Activated CD4-positive, alpha-beta T cell treated with anti-CD3 and anti-CD28 coated beads for 36 hours (primary cell): ENCODE data around the gene SRP54. TPM values are rescaled to one million over a fixed set of nuclear protein-coding genes. Genes with fewer than 3 reads are reported as not detected.

ENCODE experiments used
- ATAC-seq: fragments of 200-7000 bp; cut with Tn5 transposase; one replicate; pipeline ENCODE4 v1.10.0; 2021; ENCODE audit warnings: mild to moderate bottlenecking, moderate library complexity
- CTCF ChIA-PET: fragments of 350-600 bp; sonication (Branson Sonifier 250); formaldehyde crosslinking; loops from one replicate; lab custom pipeline; 2021; ENCODE audit warnings: antibody characterized with exemption; lab: Charles Lee
- POLR2A ChIA-PET: fragments of 350-600 bp; sonication (Branson Sonifier 250); formaldehyde crosslinking; loops from one replicate; lab custom pipeline; 2021; ENCODE audit warnings: antibody characterized with exemption, inconsistent platforms; lab: Charles Lee
- DNase-seq: peaks from one replicate; pipeline ENCODE4 v3.0.0-alpha.2; 2020
- H3K27ac Mint-ChIP-seq: one replicate; pipeline ENCODE4 v1.8.0; 2021; ENCODE audit warnings: mixed read lengths
- H3K27me3 Mint-ChIP-seq: one replicate; pipeline ENCODE4 v1.8.0; 2021; ENCODE audit warnings: mixed read lengths
- H3K36me3 Mint-ChIP-seq: one replicate; pipeline ENCODE4 v1.8.0; 2021; ENCODE audit warnings: low read depth, mixed read lengths
- H3K4me1 Mint-ChIP-seq: one replicate; pipeline ENCODE4 v1.8.0; 2021; ENCODE audit warnings: mixed read lengths
- H3K4me3 Mint-ChIP-seq: one replicate; pipeline ENCODE4 v1.8.0; 2021; ENCODE audit warnings: mild to moderate bottlenecking, moderate library complexity, mixed read lengths
- H3K9me3 Mint-ChIP-seq: one replicate; pipeline ENCODE4 v1.8.0; 2021; ENCODE audit warnings: low read depth, mixed read lengths
- intact Hi-C, 2 experiments: fragments of 100-400 bp; cut with DNase I in 1 of 2; cut with micrococcal nuclease in 1 of 2; formaldehyde crosslinking; loops; one replicate each; pipeline versions ENCODE4 v1.14.2 to v1.15.1; 2022 to 2024; cut with DNase I, micrococcal nuclease
- total RNA-seq, 2 experiments: library from RNA; stranded (reverse); gene quantifications; one replicate each; pipeline ENCODE4 v1.2.3, GENCODE V29; 2021

SRP54 gene
- 10 to 100 TPM; 81.1 to 88.4 TPM for total RNA-seq

GRCh38 chr14:34982421-34983147, at the start of gene SRP54:
SRP54 (plus strand) TSS chr14:34982992; CDS start chr14:34996710, 13,718 bp downstream.
- H3K9me3 Mint-ChIP-seq, result no peaks in the 10 kb centered on the region
- no peaks in the 10 kb centered on the region for H3K27me3 Mint-ChIP-seq
- intact Hi-C loops, result loop anchor here (1.0 to 10.0 kb wide), 18 partner anchors 16 to 844 kb away; partner anchors contain the start of genes CFL2 (in 2 of the 2), FAM177A1 (in 2 of the 2), PRORP (in 2 of the 2) and PSMA6 (in 2 of the 2)
- H3K27ac Mint-ChIP-seq, result no peak within 1 kb of the TSS
- peaks cover 17% of the 10 kb centered on the region for H3K36me3 Mint-ChIP-seq
- H3K4me1 Mint-ChIP-seq, result peaks cover 16% of the 10 kb centered on the region
- ATAC-seq (peak; percentile 91), DNase-seq (peak; percentile 100)
- H3K4me3 Mint-ChIP-seq, result no peak within 1 kb of the TSS
- POLR2A ChIA-PET, result interaction anchor here (0.6 to 3.1 kb wide), 13 partner anchors 15 to 434 kb away, joined by 3 to 21 read pairs (median 4); partner anchors contain the start of genes BAZ1A, FAM177A1, NFKBIA and PPP2R3C
- CTCF ChIA-PET, result interaction anchor here (0.6 to 2.4 kb wide), 11 partner anchors 21 to 439 kb away, joined by 3 to 6 read pairs (median 4); partner anchors contain the start of genes BAZ1A and PPP2R3C

- Mint-ChIP-seq H3K4me3 (no peak overlapping the region), H3K36me3 (peaks cover 6% of the 10 kb centered on the region), H3K4me1 (peaks cover 51% of the 10 kb centered on the region), H3K27me3 (no peaks in the 10 kb centered on the region), H3K9me3 (no peaks in the 10 kb centered on the region), H3K27ac (peak overlapping the region; percentile 84)
- CTCF ChIA-PET, result interaction anchor here (1.1 kb wide), 1 partner anchor 15 kb away, joined by 3 read pairs; no protein-coding TSS in a partner anchor
- POLR2A ChIA-PET, result no interaction called here
- DNase-seq (no peak), ATAC-seq (no peak)
- intact Hi-C loops, result loop anchor here (5.0 kb wide), 2 partner anchors 34 to 354 kb away; no protein-coding TSS in a partner anchor
These were observed 49.5 kb upstream of the SRP54 start for GRCh38 chr14:34933301-34933700.

DNA sequence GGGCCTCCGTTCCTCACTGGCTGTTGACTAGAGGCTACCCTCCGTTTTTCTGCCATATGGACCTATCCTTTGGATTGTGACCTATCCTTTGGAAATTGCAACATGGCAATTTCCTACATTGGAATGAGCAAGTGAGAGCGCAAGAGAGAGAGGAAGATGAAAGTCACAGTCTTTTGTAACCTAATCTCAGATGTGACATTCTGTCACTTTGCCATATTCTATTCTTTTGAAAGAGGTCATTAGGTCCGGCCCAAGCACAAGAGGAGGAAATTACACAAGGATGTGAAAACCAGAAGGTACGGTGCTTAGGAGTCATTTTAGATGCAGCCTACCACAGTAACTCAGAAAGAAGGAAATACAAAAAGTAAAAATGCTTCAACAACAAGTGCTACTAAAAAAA, 47.3 kb upstream of the SRP54 start:
- ChIA-PET POLR2A (no interaction called here), CTCF (interaction anchor here (0.7 kb wide), 1 partner anchor 12 kb away, joined by 4 read pairs; no protein-coding TSS in a partner anchor)
- no peak overlapping the region for H3K4me3 Mint-ChIP-seq
- intact Hi-C loops, result no loop called here
- H3K27me3 Mint-ChIP-seq, result no peaks in the 10 kb centered on the region
- DNase-seq (no peak), ATAC-seq (no peak)
- H3K9me3 Mint-ChIP-seq, result no peaks in the 10 kb centered on the region
- H3K36me3 Mint-ChIP-seq, result peaks cover 9% of the 10 kb centered on the region
- H3K4me1 Mint-ChIP-seq, result peaks cover 34% of the 10 kb centered on the region
- H3K27ac Mint-ChIP-seq, result peak overlapping the region; percentile 86

- intact Hi-C loops, result no loop called here
- Mint-ChIP-seq H3K4me3 (no peak overlapping the region), H3K9me3 (no peaks in the 10 kb centered on the region), H3K27me3 (no peaks in the 10 kb centered on the region), H3K27ac (no peak overlapping the region), H3K36me3 (peaks cover 12% of the 10 kb centered on the region), H3K4me1 (peaks cover 23% of the 10 kb centered on the region)
- ChIA-PET CTCF (no interaction called here), POLR2A (no interaction called here)
- no peak for DNase-seq
- no peak for ATAC-seq
These were observed 45.4 kb upstream of the SRP54 start for GRCh38 chr14:34937442-34937841.

DNA sequence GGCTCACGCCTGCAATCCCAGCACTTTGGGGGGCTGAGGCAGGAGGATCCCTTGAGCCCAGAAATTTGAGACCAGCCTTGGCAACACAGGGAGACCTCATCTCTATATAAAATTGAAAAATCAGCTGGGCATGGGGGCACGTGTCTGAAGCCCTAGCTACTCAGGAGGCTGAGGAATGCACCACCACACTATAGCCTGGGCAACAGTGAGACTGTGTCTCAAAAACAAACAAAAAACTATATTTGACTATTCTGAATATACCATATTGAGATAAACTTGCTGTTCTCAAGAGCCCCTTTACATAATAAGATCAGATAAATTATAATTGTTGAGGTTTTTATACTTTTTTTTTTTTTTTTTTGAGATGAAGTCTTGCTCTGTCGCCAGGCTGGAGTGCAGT, 44.9 kb upstream of the SRP54 start:
- Mint-ChIP-seq H3K4me1 (peaks cover 23% of the 10 kb centered on the region), H3K27ac (no peak overlapping the region), H3K27me3 (no peaks in the 10 kb centered on the region), H3K4me3 (no peak overlapping the region), H3K36me3 (peaks cover 12% of the 10 kb centered on the region), H3K9me3 (no peaks in the 10 kb centered on the region)
- ATAC-seq (no peak), DNase-seq (no peak)
- ChIA-PET CTCF (no interaction called here), POLR2A (no interaction called here)
- intact Hi-C loops, result no loop called here

GRCh38 chr14:34943506-34943905, 39.3 kb upstream of the SRP54 start:
- CTCF ChIA-PET, result interaction anchor here (1.6 kb wide), 1 partner anchor 9 kb away, joined by 4 read pairs; no protein-coding TSS in a partner anchor
- intact Hi-C loops, result no loop called here
- ATAC-seq (no peak), DNase-seq (no peak)
- H3K27me3 Mint-ChIP-seq, result no peaks in the 10 kb centered on the region
- peaks cover 22% of the 10 kb centered on the region for H3K36me3 Mint-ChIP-seq
- POLR2A ChIA-PET, result no interaction called here
- H3K4me3 Mint-ChIP-seq, result no peak overlapping the region
- H3K4me1 Mint-ChIP-seq, result peaks cover 2% of the 10 kb centered on the region
- no peak overlapping the region for H3K27ac Mint-ChIP-seq
- H3K9me3 Mint-ChIP-seq, result peaks cover 8% of the 10 kb centered on the region

DNA sequence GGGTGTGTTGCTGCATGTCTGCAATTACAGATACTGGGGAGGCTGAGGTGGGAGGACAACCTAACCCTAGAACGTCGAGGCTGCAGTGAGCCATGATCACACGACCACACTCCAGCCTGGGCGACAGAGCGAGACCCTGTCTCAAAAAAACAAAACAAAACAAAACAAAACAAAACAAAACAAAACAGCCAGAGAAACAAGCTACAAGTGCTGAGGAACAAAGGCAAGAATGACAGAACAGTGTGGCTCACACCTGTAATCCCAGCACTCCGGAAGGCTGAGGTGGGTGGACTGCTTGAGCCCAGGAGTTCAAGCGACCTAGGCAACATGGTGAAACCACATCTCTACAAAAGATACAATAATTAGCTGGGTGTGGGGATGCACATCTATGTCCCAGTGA, 38.0 kb upstream of the SRP54 start:
- DNase-seq, result no peak
- H3K27me3 Mint-ChIP-seq, result no peaks in the 10 kb centered on the region
- H3K4me3 Mint-ChIP-seq, result no peak overlapping the region
- ChIA-PET CTCF (interaction anchor here (0.6 to 1.6 kb wide), 5 partner anchors 10 to 68 kb away, joined by 3 to 5 read pairs (median 3); no protein-coding TSS in a partner anchor), POLR2A (no interaction called here)
- peaks cover 22% of the 10 kb centered on the region for H3K36me3 Mint-ChIP-seq
- ATAC-seq, result no peak
- intact Hi-C loops, result no loop called here
- peaks cover 2% of the 10 kb centered on the region for H3K4me1 Mint-ChIP-seq
- H3K9me3 Mint-ChIP-seq, result peaks cover 8% of the 10 kb centered on the region
- H3K27ac Mint-ChIP-seq, result no peak overlapping the region

DNA sequence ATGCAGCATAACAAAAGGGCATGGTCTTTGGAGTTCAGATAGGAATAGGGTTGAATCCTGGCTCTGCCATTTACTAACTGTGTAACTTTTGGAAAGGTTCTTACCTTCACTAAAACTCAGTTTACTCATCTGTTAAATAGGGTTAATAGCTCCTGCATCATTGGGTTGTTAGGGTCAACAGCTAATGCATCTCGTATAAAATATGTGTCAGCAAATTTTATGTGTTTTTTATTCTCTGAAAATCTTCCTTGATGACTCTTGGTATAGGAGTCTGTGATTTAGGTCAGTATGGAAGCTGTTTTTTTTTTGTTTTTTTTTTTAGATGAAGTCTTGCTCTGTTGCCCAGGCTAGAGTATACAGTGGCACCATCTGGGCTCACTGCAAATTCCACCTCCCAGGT, 36.1 kb upstream of the SRP54 start:
- Mint-ChIP-seq H3K4me1 (peaks cover 2% of the 10 kb centered on the region), H3K27ac (no peak overlapping the region), H3K27me3 (no peaks in the 10 kb centered on the region), H3K36me3 (peaks cover 25% of the 10 kb centered on the region), H3K9me3 (peaks cover 8% of the 10 kb centered on the region), H3K4me3 (no peak overlapping the region)
- DNase-seq (no peak), ATAC-seq (no peak)
- CTCF ChIA-PET, result no interaction called here
- intact Hi-C loops, result no loop called here
- POLR2A ChIA-PET, result no interaction called here

GRCh38 chr14:34951286-34951685, 31.5 kb upstream of the SRP54 start:
- intact Hi-C loops, result no loop called here
- Mint-ChIP-seq H3K4me3 (no peak overlapping the region), H3K27me3 (no peaks in the 10 kb centered on the region), H3K36me3 (peaks cover 10% of the 10 kb centered on the region), H3K9me3 (no peaks in the 10 kb centered on the region), H3K4me1 (peaks cover 2% of the 10 kb centered on the region), H3K27ac (no peak overlapping the region)
- no peak for DNase-seq
- POLR2A ChIA-PET, result no interaction called here
- CTCF ChIA-PET, result no interaction called here
- no peak for ATAC-seq

GRCh38 chr14:34956931-34957330, 25.9 kb upstream of the SRP54 start:
- no peak for ATAC-seq

DNA sequence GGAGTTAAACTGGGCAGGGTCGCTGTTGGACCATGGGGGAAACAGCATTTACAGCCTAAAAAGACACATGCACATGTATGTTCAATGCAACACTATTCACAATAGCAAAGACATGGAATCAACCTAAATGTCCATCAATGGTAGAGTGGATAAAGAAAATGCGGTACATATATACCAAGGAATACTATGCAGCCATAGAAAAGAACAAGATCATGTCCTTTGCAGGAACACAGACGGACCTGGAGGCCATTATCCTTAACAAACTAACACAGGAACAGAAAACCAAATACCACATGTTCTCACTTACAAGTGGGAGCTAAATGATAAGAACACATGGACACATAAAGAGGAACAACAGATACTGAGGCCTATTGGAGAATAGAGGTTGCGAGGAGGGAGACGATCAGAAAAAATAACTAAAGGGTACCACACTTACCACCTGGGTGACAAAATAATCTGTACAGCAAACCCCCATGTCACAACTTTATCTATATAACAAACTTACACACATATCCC, 25.0 kb upstream of the SRP54 start:
- CTCF ChIA-PET, result no interaction called here
- H3K9me3 Mint-ChIP-seq, result no peaks in the 10 kb centered on the region
- DNase-seq (no peak), ATAC-seq (no peak)
- peaks cover 25% of the 10 kb centered on the region for H3K36me3 Mint-ChIP-seq
- POLR2A ChIA-PET, result interaction anchor here (0.6 kb wide), 1 partner anchor 72 kb away, joined by 4 read pairs; no protein-coding TSS in a partner anchor
- no peak overlapping the region for H3K27ac Mint-ChIP-seq
- no peaks in the 10 kb centered on the region for H3K27me3 Mint-ChIP-seq
- H3K4me3 Mint-ChIP-seq, result no peak overlapping the region
- intact Hi-C loops, result no loop called here
- H3K4me1 Mint-ChIP-seq, result no peaks in the 10 kb centered on the region

More at GRCh38 chr14:34956931-34957330, 25.9 kb upstream of the SRP54 start:
- POLR2A ChIA-PET, result interaction anchor here (0.6 kb wide), 1 partner anchor 114 kb away, joined by 3 read pairs; no protein-coding TSS in a partner anchor
- Mint-ChIP-seq H3K4me1 (no peaks in the 10 kb centered on the region), H3K36me3 (peaks cover 25% of the 10 kb centered on the region), H3K27me3 (no peaks in the 10 kb centered on the region), H3K27ac (no peak overlapping the region), H3K4me3 (no peak overlapping the region), H3K9me3 (no peaks in the 10 kb centered on the region)
- intact Hi-C loops, result no loop called here
- CTCF ChIA-PET, result no interaction called here
- DNase-seq, result no peak
